VCaP (cell line): ENCODE measurements around the gene MEIS2.

ENCODE experiments used
- H3K27ac ChIP-seq: fragments of 450-650 bp; 2 replicates; pipeline ENCODE4 v1.5.1; 2017
- TF ChIP-seq, protein P1 (sequence below): fragments of 450-650 bp; conservative IDR thresholded peaks from 2 replicates; pipeline ENCODE4 v1.5.1; 2017; ENCODE audit warnings: mild to moderate bottlenecking, moderate library complexity

The MEIS2 gene

DNA sequence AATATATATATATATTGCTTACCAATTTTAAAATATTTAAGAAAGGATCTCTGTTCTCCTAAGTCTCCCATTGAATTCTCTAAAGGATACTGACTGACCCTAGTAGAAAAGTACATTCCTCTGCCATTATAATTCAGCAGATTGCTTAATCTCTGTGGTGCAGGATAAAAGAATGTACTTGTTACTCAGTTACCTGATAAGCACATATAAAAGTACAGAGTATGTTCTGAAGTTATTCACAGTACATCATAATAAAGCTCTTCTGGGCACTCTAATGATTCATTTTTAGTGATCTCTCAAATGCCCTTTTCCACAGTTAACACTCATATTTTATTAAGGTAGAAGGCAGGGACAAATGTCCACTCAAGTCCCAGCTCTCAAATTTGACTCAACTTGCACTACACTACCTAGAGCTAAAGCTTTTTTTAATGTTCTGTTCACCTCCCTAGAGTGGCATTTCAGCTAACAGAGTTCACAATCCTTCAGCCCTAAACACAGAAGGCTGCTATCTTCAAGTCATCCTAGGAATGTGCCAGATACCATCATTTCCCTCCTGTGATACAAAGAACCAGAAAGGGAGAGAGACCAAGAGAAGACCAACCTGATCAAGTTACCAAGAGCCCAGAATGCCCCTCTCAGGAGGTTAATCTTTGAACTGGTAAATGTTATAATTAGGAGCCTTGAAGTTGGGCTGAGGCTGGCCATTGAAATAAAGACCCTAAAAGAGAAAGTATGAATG is 53.3 kb downstream of the MEIS2 start:
- H3K27ac ChIP-seq: no peak overlapping the region

DNA sequence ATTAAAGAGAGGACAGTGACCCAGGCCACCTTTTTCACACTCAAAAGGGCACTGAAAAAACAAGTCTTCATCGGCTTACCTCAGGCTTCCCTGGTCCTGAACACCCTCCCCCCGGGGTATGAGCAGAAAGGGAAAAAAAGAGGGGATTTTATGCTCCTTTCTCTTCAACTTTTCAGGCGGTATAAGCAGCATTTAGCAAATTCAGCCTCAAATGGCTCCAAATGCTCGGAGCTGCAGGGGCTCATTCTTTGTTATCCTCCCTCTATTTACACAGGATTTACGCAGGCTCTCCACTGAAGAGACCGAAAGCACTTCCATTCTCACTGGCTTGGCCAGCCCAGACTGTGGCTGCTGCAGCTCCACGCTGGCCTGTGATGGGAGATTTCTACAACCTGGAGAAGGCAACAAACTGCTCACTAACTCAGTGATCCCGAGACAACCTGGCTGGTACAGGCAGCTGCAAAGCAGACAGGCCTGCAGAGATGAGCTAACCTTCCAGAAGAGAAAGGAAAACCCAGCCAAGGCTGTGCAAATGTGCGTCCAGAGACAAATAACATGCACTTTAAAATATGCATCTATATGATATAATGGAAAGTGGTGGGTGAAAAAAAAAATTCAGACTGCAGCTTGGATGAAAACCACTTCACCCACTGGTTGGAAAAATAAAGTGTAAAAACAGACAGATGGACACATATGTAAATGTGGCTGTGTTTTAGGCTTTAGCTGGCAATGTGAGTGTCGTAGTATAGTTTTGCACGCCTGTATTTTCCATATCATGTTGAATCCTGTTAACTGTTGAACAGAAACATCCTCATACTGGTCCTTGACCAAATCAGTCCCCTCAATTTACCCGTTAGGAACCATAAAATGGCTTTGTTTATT is 54.2 kb downstream of the MEIS2 start:
- H3K27ac ChIP-seq: no peak overlapping the region

More for the DNA sequence above, 53.3 kb downstream of the MEIS2 start:
- TF ChIP-seq, protein P1, sequence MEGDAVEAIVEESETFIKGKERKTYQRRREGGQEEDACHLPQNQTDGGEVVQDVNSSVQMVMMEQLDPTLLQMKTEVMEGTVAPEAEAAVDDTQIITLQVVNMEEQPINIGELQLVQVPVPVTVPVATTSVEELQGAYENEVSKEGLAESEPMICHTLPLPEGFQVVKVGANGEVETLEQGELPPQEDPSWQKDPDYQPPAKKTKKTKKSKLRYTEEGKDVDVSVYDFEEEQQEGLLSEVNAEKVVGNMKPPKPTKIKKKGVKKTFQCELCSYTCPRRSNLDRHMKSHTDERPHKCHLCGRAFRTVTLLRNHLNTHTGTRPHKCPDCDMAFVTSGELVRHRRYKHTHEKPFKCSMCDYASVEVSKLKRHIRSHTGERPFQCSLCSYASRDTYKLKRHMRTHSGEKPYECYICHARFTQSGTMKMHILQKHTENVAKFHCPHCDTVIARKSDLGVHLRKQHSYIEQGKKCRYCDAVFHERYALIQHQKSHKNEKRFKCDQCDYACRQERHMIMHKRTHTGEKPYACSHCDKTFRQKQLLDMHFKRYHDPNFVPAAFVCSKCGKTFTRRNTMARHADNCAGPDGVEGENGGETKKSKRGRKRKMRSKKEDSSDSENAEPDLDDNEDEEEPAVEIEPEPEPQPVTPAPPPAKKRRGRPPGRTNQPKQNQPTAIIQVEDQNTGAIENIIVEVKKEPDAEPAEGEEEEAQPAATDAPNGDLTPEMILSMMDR: no peak

DNA sequence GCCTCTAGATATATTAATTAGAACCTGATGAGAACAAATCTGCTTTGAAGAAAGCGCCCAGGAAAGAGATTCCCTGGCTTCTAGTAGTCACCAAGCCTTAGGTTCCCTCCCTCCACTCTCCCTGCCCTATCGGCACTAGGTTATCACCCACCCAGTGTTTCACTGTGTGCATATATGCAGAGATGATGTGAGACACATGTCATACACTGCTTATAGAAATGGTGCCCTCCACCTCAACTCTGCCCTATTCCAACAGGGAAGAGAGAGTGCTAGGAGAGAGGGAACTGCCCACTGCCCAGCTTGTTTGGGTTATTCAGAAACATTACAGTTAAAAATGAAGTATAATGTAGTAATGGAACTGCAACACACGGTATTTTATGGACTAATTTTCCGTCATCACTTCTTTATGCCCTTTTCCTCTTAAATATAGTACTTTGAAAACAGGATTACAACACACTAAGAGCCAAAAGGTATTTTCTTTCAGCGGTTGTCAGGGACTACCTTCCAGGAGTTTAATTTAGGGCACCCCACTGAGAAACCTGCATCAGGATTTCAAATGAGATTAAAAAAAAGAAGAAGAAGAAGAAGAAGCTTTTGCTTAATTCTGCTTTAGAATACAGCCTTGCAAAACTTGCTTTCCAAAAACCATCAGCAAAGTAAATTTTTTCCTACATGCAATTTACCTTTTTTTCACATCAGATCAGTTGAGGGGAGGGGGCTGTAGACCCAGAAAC is 55.3 kb downstream of the MEIS2 start:
- TF ChIP-seq, protein P1: no peak
- no peak overlapping the region for H3K27ac ChIP-seq

More for the DNA sequence above, 54.2 kb downstream of the MEIS2 start:
- TF ChIP-seq, protein P1: no peak

DNA sequence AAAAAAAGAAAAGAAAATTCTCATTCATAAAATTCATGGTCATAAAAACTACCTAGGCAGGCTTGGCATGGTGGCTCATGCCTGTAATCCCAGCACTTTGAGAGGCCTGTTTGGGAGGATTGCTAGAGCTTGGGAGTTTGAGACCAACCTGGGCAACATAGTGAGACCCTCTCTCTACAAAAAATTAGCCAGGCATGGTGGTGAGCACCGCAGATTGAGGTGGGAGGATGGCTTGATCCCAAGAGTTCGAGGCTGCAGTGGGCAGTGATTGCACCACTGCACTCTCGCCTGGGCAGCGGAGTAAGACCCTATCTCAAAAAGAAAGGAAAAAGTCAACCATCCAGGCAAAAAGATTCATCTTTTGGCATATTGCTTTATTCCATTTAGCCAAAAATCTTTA is 58.5 kb downstream of the MEIS2 start:
- no peak overlapping the region for H3K27ac ChIP-seq
- TF ChIP-seq, protein P1: no peak

DNA sequence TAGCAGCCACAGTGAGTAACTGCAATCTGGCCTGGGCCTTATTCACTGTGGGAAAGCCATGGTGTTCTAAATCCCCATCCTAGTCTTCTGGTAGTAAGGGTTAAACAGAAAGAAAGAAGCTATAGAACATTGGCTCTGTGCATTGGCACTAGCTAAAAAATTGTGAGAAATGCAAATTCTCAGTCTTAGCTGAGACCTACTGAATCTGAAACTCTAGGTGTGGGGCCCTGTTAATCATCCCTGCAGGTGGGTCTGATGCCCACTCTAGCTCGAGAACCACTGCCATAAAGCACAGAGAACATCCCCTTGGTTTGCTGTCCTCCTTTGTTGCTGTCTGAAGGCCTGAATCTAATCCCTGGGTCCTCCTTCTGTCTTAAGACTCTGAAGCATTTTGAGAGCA is 59.3 kb downstream of the MEIS2 start:
- TF ChIP-seq, protein P1: no peak
- H3K27ac ChIP-seq: no peak overlapping the region

DNA sequence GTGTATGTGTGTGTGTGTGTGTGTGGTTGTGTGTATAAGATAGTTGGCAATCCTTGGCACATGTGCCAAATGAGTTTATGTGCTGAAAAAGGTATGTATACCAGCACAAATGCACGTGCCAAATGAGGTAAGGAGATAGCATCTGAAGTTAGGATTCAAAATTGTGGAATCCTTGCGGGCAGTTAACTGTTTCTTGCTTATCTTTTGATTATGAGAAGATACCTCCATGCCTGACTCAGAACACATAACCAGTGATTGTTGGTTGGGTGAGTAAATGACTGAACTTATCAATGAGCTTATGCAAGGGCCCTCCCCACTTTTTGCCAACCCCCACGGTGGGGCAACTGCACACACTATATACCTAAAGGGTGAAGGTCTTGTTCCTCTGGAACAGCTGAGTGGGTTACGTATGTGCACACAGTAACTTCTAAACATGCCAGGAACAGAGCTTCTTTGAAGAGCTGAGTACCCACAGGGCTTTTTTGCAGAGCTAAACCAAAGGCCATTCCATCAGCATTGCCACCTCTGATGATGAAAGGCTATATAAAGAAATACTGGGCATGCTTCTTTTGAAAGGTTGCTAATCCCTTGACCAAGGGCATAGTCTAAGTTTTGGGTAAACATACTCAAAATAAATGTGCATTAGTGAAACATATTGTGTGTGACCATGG is 60.1 kb downstream of the MEIS2 start:
- no peak overlapping the region for H3K27ac ChIP-seq
- TF ChIP-seq, protein P1: no peak
